GM18517 (cell line): ENCODE results near the gene EPS15.
"Not testable (repeated sequence)": the region's sequence is repeated elsewhere in the genome, so short reads cannot be mapped to it uniquely, and the experiment has no call there.

Source experiments
- ATAC-seq: cut with Tn5 transposase; IDR thresholded peaks from one replicate; pipeline ENCODE4 v1.9.1; 2021; ENCODE audit warnings: mild to moderate bottlenecking, moderate library complexity; ENCODE audit not compliant: unreplicated experiment

Gene EPS15

GRCh38 chr1:51474832-51475620, 44.0 kb downstream of the EPS15 start:
- not testable (repeated sequence) for ATAC-seq

- no peak for ATAC-seq
Measured at GRCh38 chr1:51473331-51474115, 45.5 kb downstream of the EPS15 start.

GRCh38 chr1:51472359-51472758, 46.7 kb downstream of the EPS15 start:
- no peak for ATAC-seq

- ATAC-seq: no peak
Measured at GRCh38 chr1:51469518-51469917, 49.5 kb downstream of the EPS15 start.

- no peak for ATAC-seq
Measured at GRCh38 chr1:51464828-51465227, 54.2 kb downstream of the EPS15 start.

- no peak for ATAC-seq
Measured at GRCh38 chr1:51463561-51463960, 55.5 kb downstream of the EPS15 start.

- not testable (repeated sequence) for ATAC-seq
Measured at GRCh38 chr1:51462289-51462688, 56.8 kb downstream of the EPS15 start.

- no peak for ATAC-seq
Measured at GRCh38 chr1:51454554-51454953, 64.5 kb downstream of the EPS15 start.

- ATAC-seq: no peak
Measured at GRCh38 chr1:51453010-51453409, 66.1 kb downstream of the EPS15 start.

GRCh38 chr1:51448844-51449454, 70.1 kb downstream of the EPS15 start:
- not testable (repeated sequence) for ATAC-seq

GRCh38 chr1:51445351-51446090, 73.5 kb downstream of the EPS15 start:
- no peak for ATAC-seq

- no peak for ATAC-seq
Measured at GRCh38 chr1:51444534-51445192, 74.4 kb downstream of the EPS15 start.

- ATAC-seq: no peak
Measured at GRCh38 chr1:51444096-51444495, 75.0 kb downstream of the EPS15 start.

- ATAC-seq: no peak
Measured at GRCh38 chr1:51443555-51443954, 75.5 kb downstream of the EPS15 start.

GRCh38 chr1:51442616-51443015, 76.5 kb downstream of the EPS15 start:
- ATAC-seq: no peak

GRCh38 chr1:51442198-51442597, 76.9 kb downstream of the EPS15 start:
- no peak for ATAC-seq

GRCh38 chr1:51439895-51440294, 79.2 kb downstream of the EPS15 start:
- no peak for ATAC-seq

GRCh38 chr1:51439053-51439452, 80.0 kb downstream of the EPS15 start:
- ATAC-seq: no peak

GRCh38 chr1:51437391-51437790, 81.7 kb downstream of the EPS15 start:
- not testable (repeated sequence) for ATAC-seq

- no peak for ATAC-seq
Measured at GRCh38 chr1:51435878-51436277, 83.2 kb downstream of the EPS15 start.
